Vagina (tissue), 2 donors: Measurements from ENCODE around the gene DYNLT3.

Source experiments
- CTCF ChIP-seq, 3 experiments: fragments of 450-650 bp in 2 of 3; fragments of 200-600 bp in 1 of 3; sonication (generic) in 1 of 3; IDR thresholded peaks; one replicate each; pipeline ENCODE4 v1.5.1; 2017 to 2019; ENCODE audit warnings: antibody characterized with exemption in 3 of 3, mild to moderate bottlenecking in 2 of 3, moderate library complexity in 2 of 3
- POLR2A ChIP-seq, 2 donors: fragments of 450-650 bp; IDR thresholded peaks; one replicate each; pipeline ENCODE4 v1.6.1; 2017; ENCODE audit warnings: antibody characterized with exemption in 2 of 2, mild to moderate bottlenecking in 2 of 2, moderate library complexity in 2 of 2

- TF ChIP-seq CTCF (IDR thresholded peaks at IDR 0.05) (no peak), POLR2A (IDR thresholded peaks at IDR 0.05) (no peak)
Measured at GRCh38 chrX:37817176-37817575, 30.2 kb downstream of the DYNLT3 start.
